ENCODE measurements around the gene GAS7. TPM values are rescaled to one million over a fixed set of nuclear protein-coding genes. Genes with fewer than 3 reads are reported as not detected.

GAS7 gene
- total RNA-seq, 4 donors from 2014 or later: 242 to 309 (median 264) TPM

GRCh38 chr17:10055262-10055975 lies 143.0 kb downstream of the GAS7 start:
- TF ChIP-seq EP300 (IDR thresholded peaks at IDR 0.05): no peak
- TF ChIP-seq POLR2A (IDR thresholded peaks at IDR 0.05): no peak
- no peak for TF ChIP-seq CTCF (IDR thresholded peaks at IDR 0.05)
- peak overlapping the region in 3 of 4 donors; percentile 52 to 93 (median 85) for H3K27ac ChIP-seq
- no peak overlapping the region for H3K4me3 ChIP-seq
- no peaks in the 10 kb centered on the region for H3K27me3 ChIP-seq
- 76 to 78% methylated on average over 13 of the region's 13 CpGs for WGBS, 2 donors
- H3K36me3 ChIP-seq: no peaks in the 10 kb centered on the region
- no peak for DNase-seq (ENCODE audit: low spot score in 2 of 2)
- H3K4me1 ChIP-seq: peaks cover 0 to 68% (median 22%) of the 10 kb centered on the region in 4 donors
- H3K9me3 ChIP-seq: no peaks in the 10 kb centered on the region

- peaks cover 0 to 65% (median 24%) of the 10 kb centered on the region in 4 donors for H3K4me1 ChIP-seq
- DNase-seq (ENCODE audit: low spot score in 2 of 2): no peak
- WGBS, 2 donors: 30 to 33% methylated on average over 12 of the region's 12 CpGs
- H3K4me3 ChIP-seq: peak overlapping the region in 1 of 4 donors; percentile 3
- peak overlapping the region; percentile 44 to 93 (median 68) for H3K27ac ChIP-seq
- H3K36me3 ChIP-seq: no peaks in the 10 kb centered on the region
- no peaks in the 10 kb centered on the region for H3K27me3 ChIP-seq
- H3K9me3 ChIP-seq: no peaks in the 10 kb centered on the region
- TF ChIP-seq POLR2A (IDR thresholded peaks at IDR 0.05) (no peak), EP300 (IDR thresholded peaks at IDR 0.05) (no peak), CTCF (IDR thresholded peaks at IDR 0.05) (no peak)
Measured at GRCh38 chr17:10053782-10054540, 144.4 kb downstream of the GAS7 start.

- Histone ChIP-seq H3K27ac (peak overlapping the region in 3 of 4 donors; percentile 79 to 93 (median 85)), H3K27me3 (no peaks in the 10 kb centered on the region), H3K36me3 (no peaks in the 10 kb centered on the region), H3K4me1 (peaks cover 0 to 77% (median 37%) of the 10 kb centered on the region in 4 donors), H3K9me3 (no peaks in the 10 kb centered on the region), H3K4me3 (no peak overlapping the region)
- TF ChIP-seq EP300 (IDR thresholded peaks at IDR 0.05): no peak
- TF ChIP-seq CTCF (IDR thresholded peaks at IDR 0.05): no peak
- TF ChIP-seq POLR2A (IDR thresholded peaks at IDR 0.05): no peak
- WGBS, 2 donors: 79 to 81% methylated on average over 14 to 15 of the region's 15 CpGs
- no peak for DNase-seq (ENCODE audit: low spot score in 2 of 2)
Measured at GRCh38 chr17:10052106-10052813, 146.1 kb downstream of the GAS7 start.

GRCh38 chr17:10051112-10051511 lies 147.3 kb downstream of the GAS7 start:
- 77 to 83% methylated on average over 8 of the region's 8 CpGs for WGBS, 2 donors
- Histone ChIP-seq H3K4me1 (peaks cover 0 to 86% (median 44%) of the 10 kb centered on the region in 4 donors), H3K36me3 (no peaks in the 10 kb centered on the region), H3K27me3 (no peaks in the 10 kb centered on the region), H3K27ac (peak overlapping the region; percentile 75 to 93 (median 82)), H3K4me3 (no peak overlapping the region), H3K9me3 (no peaks in the 10 kb centered on the region)
- no peak for DNase-seq (ENCODE audit: low spot score in 2 of 2)
- no peak for TF ChIP-seq EP300 (IDR thresholded peaks at IDR 0.05)
- TF ChIP-seq CTCF (IDR thresholded peaks at IDR 0.05): no peak
- no peak for TF ChIP-seq POLR2A (IDR thresholded peaks at IDR 0.05)

Data from tibial nerve (tissue), 4 donors.